A549 (cell line): ENCODE measurements around the gene RASGRF1. TPM values are rescaled to one million over a fixed set of nuclear protein-coding genes. Genes with fewer than 3 reads are reported as not detected.

Experiments used
- ATAC-seq, 2 experiments: fragments of 200-7000 bp in 1 of 2; fragments of >200 bp in 1 of 2; cut with Nextera tagmentation in 1 of 2; cut with Tn5 transposase in 1 of 2; 3 replicates each; pipeline versions ENCODE4 v1.8.0 to v1.9.1; 2018 to 2020; ENCODE audit warnings: mild to moderate bottlenecking in 1 of 2, moderate library complexity in 1 of 2
- CTCF ChIA-PET: fragments of 300-600 bp; sonication (Branson Sonifier 250); formaldehyde crosslinking; extraction: SDS; loops from one replicate; lab custom pipeline; 2021; ENCODE audit warnings: antibody characterized with exemption, inconsistent platforms; lab: Yijun Ruan, JAX
- POLR2A ChIA-PET: fragments of 350-600 bp; formaldehyde crosslinking; extraction: SDS; loops from one replicate; lab custom pipeline; 2021; ENCODE audit warnings: antibody characterized with exemption, inconsistent platforms; lab: Yijun Ruan, JAX
- DNase-seq, 2 experiments: peaks; one replicate each; pipeline versions ENCODE4 v3.0.0 to v3.0.0-alpha.2; 2011 to 2016; ENCODE audit warnings: low read depth in 1 of 2, low spot score in 1 of 2
- FAIRE-seq: peaks from 2 replicates; lab custom pipeline; 2011; peaks lifted over from hg19 to GRCh38; lab: Jason Lieb, UNC
- H3K27ac ChIP-seq, 2 experiments: fragments of >200 bp; sonication (Bioruptor Twin); formaldehyde crosslinking; 3 replicates each; pipeline ENCODE4 v1.5.1; 2016 to 2017
- H3K4me1 ChIP-seq: fragments of >200 bp; sonication (Bioruptor Twin); formaldehyde crosslinking; 3 replicates; pipeline ENCODE4 v1.6.1; 2016
- H3K4me2 ChIP-seq: fragments of >200 bp; sonication (Bioruptor Twin); formaldehyde crosslinking; 3 replicates; pipeline ENCODE4 v1.6.1; 2016
- H3K4me3 ChIP-seq: fragments of >200 bp; sonication (Bioruptor Twin); formaldehyde crosslinking; 3 replicates; pipeline ENCODE4 v1.5.1; 2016
- H3K9me3 ChIP-seq: fragments of >200 bp; sonication (Bioruptor Twin); formaldehyde crosslinking; 3 replicates; pipeline ENCODE4 v1.6.1; 2016
- CEBPB ChIP-seq, 2 experiments: fragments of >200 bp in 1 of 2; sonication (Bioruptor Twin) in 1 of 2; formaldehyde crosslinking in 1 of 2; IDR thresholded peaks; 2 replicates each; pipeline ENCODE4 v1.6.1; 2012 to 2016
- CHD2 ChIP-seq: fragments of 150-350 bp; IDR thresholded peaks from 2 replicates; pipeline ENCODE4 v1.6.1; 2014; ENCODE audit warnings: low read length; ENCODE audit not compliant: partially characterized antibody
- FOSB ChIP-seq: fragments of 250-450 bp; sonication (Bioruptor Pico); IDR thresholded peaks from 2 replicates; pipeline ENCODE4 v1.5.0; 2020; ENCODE audit warnings: mild to moderate bottlenecking, moderate library complexity
- FOSL2 ChIP-seq, 2 experiments: fragments of 450-650 bp in 1 of 2; fragments of >200 bp in 1 of 2; sonication (Bioruptor Twin) in 1 of 2; formaldehyde crosslinking; IDR thresholded peaks; 2 replicates each; pipeline versions ENCODE4 v1.5.0 to v1.6.1; 2016 to 2020; ENCODE audit warnings: mild to moderate bottlenecking in 1 of 2, moderate library complexity in 1 of 2
- HOXB13 ChIP-seq: fragments of 250-450 bp; sonication (Bioruptor Pico); IDR thresholded peaks from 2 replicates; pipeline ENCODE4 v1.5.0; 2020; ENCODE audit warnings: low read depth, mild to moderate bottlenecking, moderate library complexity
- MAFK ChIP-seq: fragments of 450-650 bp; IDR thresholded peaks from 2 replicates; pipeline ENCODE4 v1.6.1; 2014; ENCODE audit not compliant: partially characterized antibody
- POLR2AphosphoS2 ChIP-seq: conservative IDR thresholded peaks from 2 replicates; pipeline ENCODE4 v1.6.1; 2012; ENCODE audit warnings: low read length, improper control_type of control experiment, inconsistent platforms
- RAD21 ChIP-seq, 2 experiments: fragments of >200 bp in 1 of 2; sonication (Bioruptor Twin) in 1 of 2; formaldehyde crosslinking in 1 of 2; IDR thresholded peaks in 1 of 2; conservative IDR thresholded peaks in 1 of 2; 2 replicates in 1 of 2; 3 replicates in 1 of 2; pipeline ENCODE4 v1.6.1; 2012 to 2018; ENCODE audit warnings: inconsistent platforms in 1 of 2
- SMC3 ChIP-seq: fragments of >200 bp; sonication (Bioruptor Twin); formaldehyde crosslinking; IDR thresholded peaks from 3 replicates; pipeline ENCODE4 v1.6.1; 2018; ENCODE audit warnings: inconsistent platforms
- ZC3H11A ChIP-seq: fragments of 450-650 bp; IDR thresholded peaks from 2 replicates; pipeline ENCODE4 v1.6.1; 2014; ENCODE audit warnings: antibody characterized with exemption, mild to moderate bottlenecking
- ZNF302 ChIP-seq: fragments of 250-450 bp; sonication (Bioruptor Pico); IDR thresholded peaks from 2 replicates; pipeline ENCODE4 v1.9.0; 2021; ENCODE audit warnings: inconsistent platforms, mild to moderate bottlenecking, moderate library complexity
- ZSCAN20 ChIP-seq: fragments of 250-450 bp; sonication (Bioruptor Pico); IDR thresholded peaks from 2 replicates; pipeline ENCODE4 v1.8.0; 2022; ENCODE audit warnings: mild to moderate bottlenecking, moderate library complexity
- WGBS: methylation state at CpG from one replicate; pipeline ENCODE4 v1.1.6; 2017; ENCODE audit errors: missing lambda C conversion rate; 5-methylcytosine and 5-hydroxymethylcytosine counted together
- polyA plus RNA-seq, 4 experiments: library from polyadenylated mRNA; depleted of rRNA in 3 of 4; stranded (reverse); fragments of >200 nt; fragmentation: RNase III in 1 of 4; extraction: RNeasy Plus Mini Kit Qiagen cat#74134 plus additional on column Dnase treatment in 1 of 4; gene quantifications; 2 replicates in 3 of 4; 3 replicates in 1 of 4; pipeline ENCODE4 v1.2.3, GENCODE V29; 2011 to 2017
- TF ChIP-seq, protein P1 (sequence below): fragments of 200-600 bp; sonication (generic); IDR thresholded peaks from 2 replicates; pipeline ENCODE4 v1.6.1; 2016; ENCODE audit warnings: antibody characterized with exemption, mild to moderate bottlenecking, moderate library complexity
- TF ChIP-seq, protein P2 (sequence below): fragments of 250-450 bp; sonication (Bioruptor Pico); IDR thresholded peaks from 2 replicates; pipeline ENCODE4 v1.5.0; 2021; ENCODE audit warnings: mild to moderate bottlenecking, moderate library complexity, borderline replicate concordance
- TF ChIP-seq, protein P3 (sequence below): fragments of 450-650 bp; IDR thresholded peaks from 2 replicates; pipeline ENCODE4 v1.6.1; 2014; ENCODE audit warnings: antibody characterized with exemption

RASGRF1 gene
- polyA plus RNA-seq, 2 of the 4 experiments (the other 2 are of a cell fraction) = 0.13 to 0.21 TPM

DNA sequence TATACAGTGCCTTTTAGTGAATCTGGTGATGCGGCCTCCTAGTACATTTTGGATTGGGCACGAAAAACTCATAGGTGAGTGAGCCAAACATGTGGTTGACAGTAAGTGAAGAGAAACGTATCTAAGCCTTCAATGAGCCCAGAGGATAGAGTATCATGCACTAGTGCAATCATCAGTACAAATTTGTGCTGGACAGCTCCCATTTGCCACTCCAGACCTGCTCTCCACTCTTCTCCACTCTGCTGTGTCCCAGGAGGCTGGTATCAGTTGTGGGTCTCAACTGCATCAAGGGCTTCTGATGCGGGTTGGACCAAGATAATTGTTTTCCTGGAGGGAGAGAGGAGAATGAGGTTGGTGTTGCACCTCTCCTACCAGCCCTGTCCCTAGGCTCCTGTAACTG lies 9.1 kb upstream of the RASGRF1 start:
- peak; percentile 35 to 37; a peak in 3 of 6 replicates for ATAC-seq
- DNase-seq = no peak
- FAIRE-seq = no peak

DNA sequence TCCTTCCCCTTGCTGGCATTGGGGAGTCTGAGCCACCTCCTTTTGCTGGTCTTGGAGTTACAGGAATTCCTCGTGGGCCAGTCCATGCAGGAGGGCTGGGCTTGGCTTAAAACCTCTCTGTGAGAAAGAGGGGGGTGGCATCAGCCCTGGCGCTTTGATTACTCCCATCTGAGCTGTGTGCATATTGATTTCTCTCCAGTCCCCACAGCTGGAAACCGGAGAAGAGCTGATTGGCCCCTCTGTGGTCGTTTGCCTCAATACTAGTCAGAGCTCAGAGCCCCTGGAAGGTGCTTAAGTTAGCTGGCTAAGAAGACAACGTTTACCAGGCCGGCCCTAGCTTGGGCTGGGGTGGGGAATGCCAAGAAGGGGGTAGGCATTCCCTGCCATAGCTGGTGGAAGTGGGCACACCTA lies 4.0 kb upstream of the RASGRF1 start:
- Histone ChIP-seq H3K27ac (no peak overlapping the region), H3K9me3 (no peaks in the 10 kb centered on the region), H3K4me2 (no peak overlapping the region), H3K4me1 (peaks cover 17% of the 10 kb centered on the region), H3K4me3 (no peak overlapping the region)
- 7% methylated on average over 5 of the region's 6 CpGs for WGBS
- CTCF ChIA-PET = interaction anchor here (0.6 to 3.2 kb wide), 6 partner anchors 10 to 90 kb away, joined by 3 to 14 read pairs (median 3); no protein-coding TSS in a partner anchor
- POLR2A ChIA-PET = interaction anchor here (0.7 kb wide), 1 partner anchor 24 kb away, joined by 4 read pairs; no protein-coding TSS in a partner anchor
- FAIRE-seq = no peak
- no peak for ATAC-seq
- no peak for DNase-seq
- TF ChIP-seq ZC3H11A = no peak
- TF ChIP-seq POLR2AphosphoS2 = no peak
- TF ChIP-seq, protein P1, sequence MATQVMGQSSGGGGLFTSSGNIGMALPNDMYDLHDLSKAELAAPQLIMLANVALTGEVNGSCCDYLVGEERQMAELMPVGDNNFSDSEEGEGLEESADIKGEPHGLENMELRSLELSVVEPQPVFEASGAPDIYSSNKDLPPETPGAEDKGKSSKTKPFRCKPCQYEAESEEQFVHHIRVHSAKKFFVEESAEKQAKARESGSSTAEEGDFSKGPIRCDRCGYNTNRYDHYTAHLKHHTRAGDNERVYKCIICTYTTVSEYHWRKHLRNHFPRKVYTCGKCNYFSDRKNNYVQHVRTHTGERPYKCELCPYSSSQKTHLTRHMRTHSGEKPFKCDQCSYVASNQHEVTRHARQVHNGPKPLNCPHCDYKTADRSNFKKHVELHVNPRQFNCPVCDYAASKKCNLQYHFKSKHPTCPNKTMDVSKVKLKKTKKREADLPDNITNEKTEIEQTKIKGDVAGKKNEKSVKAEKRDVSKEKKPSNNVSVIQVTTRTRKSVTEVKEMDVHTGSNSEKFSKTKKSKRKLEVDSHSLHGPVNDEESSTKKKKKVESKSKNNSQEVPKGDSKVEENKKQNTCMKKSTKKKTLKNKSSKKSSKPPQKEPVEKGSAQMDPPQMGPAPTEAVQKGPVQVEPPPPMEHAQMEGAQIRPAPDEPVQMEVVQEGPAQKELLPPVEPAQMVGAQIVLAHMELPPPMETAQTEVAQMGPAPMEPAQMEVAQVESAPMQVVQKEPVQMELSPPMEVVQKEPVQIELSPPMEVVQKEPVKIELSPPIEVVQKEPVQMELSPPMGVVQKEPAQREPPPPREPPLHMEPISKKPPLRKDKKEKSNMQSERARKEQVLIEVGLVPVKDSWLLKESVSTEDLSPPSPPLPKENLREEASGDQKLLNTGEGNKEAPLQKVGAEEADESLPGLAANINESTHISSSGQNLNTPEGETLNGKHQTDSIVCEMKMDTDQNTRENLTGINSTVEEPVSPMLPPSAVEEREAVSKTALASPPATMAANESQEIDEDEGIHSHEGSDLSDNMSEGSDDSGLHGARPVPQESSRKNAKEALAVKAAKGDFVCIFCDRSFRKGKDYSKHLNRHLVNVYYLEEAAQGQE = no peak
- TF ChIP-seq, protein P2, sequence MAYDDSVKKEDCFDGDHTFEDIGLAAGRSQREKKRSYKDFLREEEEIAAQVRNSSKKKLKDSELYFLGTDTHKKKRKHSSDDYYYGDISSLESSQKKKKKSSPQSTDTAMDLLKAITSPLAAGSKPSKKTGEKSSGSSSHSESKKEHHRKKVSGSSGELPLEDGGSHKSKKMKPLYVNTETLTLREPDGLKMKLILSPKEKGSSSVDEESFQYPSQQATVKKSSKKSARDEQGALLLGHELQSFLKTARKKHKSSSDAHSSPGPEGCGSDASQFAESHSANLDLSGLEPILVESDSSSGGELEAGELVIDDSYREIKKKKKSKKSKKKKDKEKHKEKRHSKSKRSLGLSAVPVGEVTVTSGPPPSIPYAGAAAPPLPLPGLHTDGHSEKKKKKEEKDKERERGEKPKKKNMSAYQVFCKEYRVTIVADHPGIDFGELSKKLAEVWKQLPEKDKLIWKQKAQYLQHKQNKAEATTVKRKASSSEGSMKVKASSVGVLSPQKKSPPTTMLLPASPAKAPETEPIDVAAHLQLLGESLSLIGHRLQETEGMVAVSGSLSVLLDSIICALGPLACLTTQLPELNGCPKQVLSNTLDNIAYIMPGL (CRISPR knock-in tag) = no peak
- TF ChIP-seq MAFK = no peak
- TF ChIP-seq CHD2 = no peak

More for the DNA sequence above, 9.1 kb upstream of the RASGRF1 start:
- POLR2A ChIA-PET = no interaction called here
- WGBS = 39% methylated on average over 4 of the region's 4 CpGs
- TF ChIP-seq HOXB13 (no peak), CEBPB (IDR thresholded peaks at IDR 0.05) (no peak), ZNF302 (CRISPR knock-in tag) (no peak)
- TF ChIP-seq, protein P1 = peak; percentile 63; the same call in 1 of the 2 replicates
- Histone ChIP-seq H3K9me3 (no peaks in the 10 kb centered on the region), H3K4me3 (no peak overlapping the region), H3K27ac (no peak overlapping the region), H3K4me2 (no peak overlapping the region), H3K4me1 (no peaks in the 10 kb centered on the region)
- CTCF ChIA-PET = interaction anchor here (1.0 to 1.3 kb wide), 2 partner anchors 33 to 85 kb away, joined by 3 to 8 read pairs; no protein-coding TSS in a partner anchor

DNA sequence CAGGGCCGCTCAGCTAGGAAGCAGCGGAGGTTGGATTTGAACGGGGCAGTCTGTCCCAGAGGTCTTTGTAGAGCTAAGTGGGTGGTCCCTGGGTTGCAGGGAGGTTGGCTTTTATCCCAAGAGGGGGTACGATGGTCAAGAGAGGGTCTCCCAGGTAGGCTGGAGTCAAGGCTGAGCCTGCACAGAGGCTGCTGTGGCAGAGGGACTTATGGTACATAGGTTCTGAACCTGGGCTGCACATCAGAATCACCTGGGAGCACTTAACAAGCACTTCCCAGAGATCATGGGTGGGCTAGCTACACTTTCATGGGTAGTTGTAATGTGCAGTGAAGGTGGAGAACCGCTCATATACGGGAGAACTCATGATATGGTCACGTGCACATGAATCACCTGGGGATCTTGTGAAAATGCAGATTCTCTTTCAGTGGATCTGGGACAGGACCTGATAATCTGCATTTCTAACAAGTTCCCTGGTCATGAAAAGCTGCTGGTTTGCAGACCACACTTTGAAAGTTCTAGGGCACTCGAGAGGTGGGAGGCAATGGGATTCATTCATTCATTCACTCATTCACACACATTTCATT lies 2.9 kb upstream of the RASGRF1 start:
- FAIRE-seq = no peak
- H3K4me1 ChIP-seq = peaks cover 17% of the 10 kb centered on the region
- TF ChIP-seq ZC3H11A (no peak), SMC3 (no peak), ZSCAN20 (CRISPR knock-in tag) (no peak), FOSL2 (IDR thresholded peaks at IDR 0.05) (no peak), FOSL2 (CRISPR knock-in tag; IDR thresholded peaks at IDR 0.05) (no peak), RAD21 (conservative IDR thresholded peaks at IDR 0.05 in 1 of 2, IDR thresholded peaks at IDR 0.05 in 1 of 2) (no peak), FOSB (CRISPR knock-in tag) (no peak)
- TF ChIP-seq, protein P3, sequence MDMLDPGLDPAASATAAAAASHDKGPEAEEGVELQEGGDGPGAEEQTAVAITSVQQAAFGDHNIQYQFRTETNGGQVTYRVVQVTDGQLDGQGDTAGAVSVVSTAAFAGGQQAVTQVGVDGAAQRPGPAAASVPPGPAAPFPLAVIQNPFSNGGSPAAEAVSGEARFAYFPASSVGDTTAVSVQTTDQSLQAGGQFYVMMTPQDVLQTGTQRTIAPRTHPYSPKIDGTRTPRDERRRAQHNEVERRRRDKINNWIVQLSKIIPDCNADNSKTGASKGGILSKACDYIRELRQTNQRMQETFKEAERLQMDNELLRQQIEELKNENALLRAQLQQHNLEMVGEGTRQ = 0 out of 2 replicates have a peak, but pooled peaks have one; percentile 36
- H3K4me2 ChIP-seq = no peak overlapping the region
- no peaks in the 10 kb centered on the region for H3K9me3 ChIP-seq
- no peak for DNase-seq
- CTCF ChIA-PET = interaction anchor here (0.7 to 3.2 kb wide), 5 partner anchors 9 to 1343 kb away, joined by 3 to 14 read pairs (median 3); no protein-coding TSS in a partner anchor
- ATAC-seq = no peak
- POLR2A ChIA-PET = interaction anchor here (0.7 kb wide), 1 partner anchor 142 kb away, joined by 5 read pairs; no protein-coding TSS in a partner anchor
- WGBS = 19% methylated on average over 8 of the region's 8 CpGs
- H3K4me3 ChIP-seq = no peak overlapping the region
- H3K27ac ChIP-seq = no peak overlapping the region
